MM.1S (cell line): Measurements from ENCODE around the gene C19orf53.

Experiments used
- EZH2phosphoT487 ChIP-seq: fragments of 300-600 bp; sonication (generic); IDR thresholded peaks from 2 replicates; pipeline ENCODE4 v1.6.1; 2018; ENCODE audit warnings: antibody characterized with exemption, low read length
- TF ChIP-seq, protein P1 (sequence below): fragments of 300-600 bp; sonication (generic); IDR thresholded peaks from 2 replicates; pipeline ENCODE4 v1.5.1; 2016; ENCODE audit warnings: antibody characterized with exemption, low read length, mixed read lengths

GRCh38 chr19:13781547-13781946 lies 7.3 kb downstream of the C19orf53 start:
- TF ChIP-seq, protein P1, sequence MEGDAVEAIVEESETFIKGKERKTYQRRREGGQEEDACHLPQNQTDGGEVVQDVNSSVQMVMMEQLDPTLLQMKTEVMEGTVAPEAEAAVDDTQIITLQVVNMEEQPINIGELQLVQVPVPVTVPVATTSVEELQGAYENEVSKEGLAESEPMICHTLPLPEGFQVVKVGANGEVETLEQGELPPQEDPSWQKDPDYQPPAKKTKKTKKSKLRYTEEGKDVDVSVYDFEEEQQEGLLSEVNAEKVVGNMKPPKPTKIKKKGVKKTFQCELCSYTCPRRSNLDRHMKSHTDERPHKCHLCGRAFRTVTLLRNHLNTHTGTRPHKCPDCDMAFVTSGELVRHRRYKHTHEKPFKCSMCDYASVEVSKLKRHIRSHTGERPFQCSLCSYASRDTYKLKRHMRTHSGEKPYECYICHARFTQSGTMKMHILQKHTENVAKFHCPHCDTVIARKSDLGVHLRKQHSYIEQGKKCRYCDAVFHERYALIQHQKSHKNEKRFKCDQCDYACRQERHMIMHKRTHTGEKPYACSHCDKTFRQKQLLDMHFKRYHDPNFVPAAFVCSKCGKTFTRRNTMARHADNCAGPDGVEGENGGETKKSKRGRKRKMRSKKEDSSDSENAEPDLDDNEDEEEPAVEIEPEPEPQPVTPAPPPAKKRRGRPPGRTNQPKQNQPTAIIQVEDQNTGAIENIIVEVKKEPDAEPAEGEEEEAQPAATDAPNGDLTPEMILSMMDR: no peak
- TF ChIP-seq EZH2phosphoT487: no peak
